ENCODE results near the gene AP1M2. TPM values are rescaled to one million over a fixed set of nuclear protein-coding genes. Genes with fewer than 3 reads are reported as not detected.
"Not testable (repeated sequence)": the region's sequence is repeated elsewhere in the genome, so short reads cannot be mapped to it uniquely, and the experiment has no call there.

The AP1M2 gene
- total and polyA plus RNA-seq, 2 donors from 2014 or later = 74.1 to 232 TPM

GRCh38 chr19:10552510-10553053, 34.5 kb downstream of the AP1M2 start:
- H3K36me3 ChIP-seq (ENCODE audit: control insufficient read depth in 2 of 3, insufficient read depth in 3 of 3, low read length in 3 of 3) = peaks cover 0 to 54% (median 25%) of the 10 kb centered on the region in 3 donors
- H3K9me3 ChIP-seq (ENCODE audit: control insufficient read depth in 2 of 3, insufficient read depth in 1 of 3, low read length in 3 of 3) = no peaks in the 10 kb centered on the region
- H3K27ac ChIP-seq (ENCODE audit: low read depth in 2 of 2, low read length in 2 of 2) = no peak overlapping the region
- intact Hi-C loops (cut with DNase I) = no loop called here
- no peak overlapping the region for H3K4me3 ChIP-seq (ENCODE audit: low read length in 3 of 3)
- FAIRE-seq (no peak), DNase-seq (no peak)
- H3K9ac ChIP-seq (ENCODE audit: low read length in 3 of 3) = no peak overlapping the region
- H3K27me3 ChIP-seq (ENCODE audit: control insufficient read depth, insufficient read depth, low read length) = no peaks in the 10 kb centered on the region
- TF ChIP-seq, protein P1, sequence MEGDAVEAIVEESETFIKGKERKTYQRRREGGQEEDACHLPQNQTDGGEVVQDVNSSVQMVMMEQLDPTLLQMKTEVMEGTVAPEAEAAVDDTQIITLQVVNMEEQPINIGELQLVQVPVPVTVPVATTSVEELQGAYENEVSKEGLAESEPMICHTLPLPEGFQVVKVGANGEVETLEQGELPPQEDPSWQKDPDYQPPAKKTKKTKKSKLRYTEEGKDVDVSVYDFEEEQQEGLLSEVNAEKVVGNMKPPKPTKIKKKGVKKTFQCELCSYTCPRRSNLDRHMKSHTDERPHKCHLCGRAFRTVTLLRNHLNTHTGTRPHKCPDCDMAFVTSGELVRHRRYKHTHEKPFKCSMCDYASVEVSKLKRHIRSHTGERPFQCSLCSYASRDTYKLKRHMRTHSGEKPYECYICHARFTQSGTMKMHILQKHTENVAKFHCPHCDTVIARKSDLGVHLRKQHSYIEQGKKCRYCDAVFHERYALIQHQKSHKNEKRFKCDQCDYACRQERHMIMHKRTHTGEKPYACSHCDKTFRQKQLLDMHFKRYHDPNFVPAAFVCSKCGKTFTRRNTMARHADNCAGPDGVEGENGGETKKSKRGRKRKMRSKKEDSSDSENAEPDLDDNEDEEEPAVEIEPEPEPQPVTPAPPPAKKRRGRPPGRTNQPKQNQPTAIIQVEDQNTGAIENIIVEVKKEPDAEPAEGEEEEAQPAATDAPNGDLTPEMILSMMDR (IDR thresholded peaks at IDR 0.05; ENCODE audit: borderline replicate concordance, extremely low read depth, insufficient read depth) = no peak
- H3K4me1 ChIP-seq (ENCODE audit: control insufficient read depth in 2 of 3, insufficient read depth in 2 of 3, low read depth in 1 of 3, low read length in 3 of 3) = no peaks in the 10 kb centered on the region

- no peak overlapping the region for H3K4me3 ChIP-seq (ENCODE audit: low read length in 3 of 3)
- no peak overlapping the region for H3K9ac ChIP-seq (ENCODE audit: low read length in 3 of 3)
- H3K9me3 ChIP-seq (ENCODE audit: control insufficient read depth in 2 of 3, insufficient read depth in 1 of 3, low read length in 3 of 3) = no peaks in the 10 kb centered on the region
- FAIRE-seq (no peak), DNase-seq (no peak)
- TF ChIP-seq, protein P1 (IDR thresholded peaks at IDR 0.05; ENCODE audit: borderline replicate concordance, extremely low read depth, insufficient read depth) = no peak
- H3K27me3 ChIP-seq (ENCODE audit: control insufficient read depth, insufficient read depth, low read length) = no peaks in the 10 kb centered on the region
- H3K27ac ChIP-seq (ENCODE audit: low read depth in 2 of 2, low read length in 2 of 2) = no peak overlapping the region
- peaks cover 0 to 57% (median 31%) of the 10 kb centered on the region in 3 donors for H3K36me3 ChIP-seq (ENCODE audit: control insufficient read depth in 2 of 3, insufficient read depth in 3 of 3, low read length in 3 of 3)
- H3K4me1 ChIP-seq (ENCODE audit: control insufficient read depth in 2 of 3, insufficient read depth in 2 of 3, low read depth in 1 of 3, low read length in 3 of 3) = no peaks in the 10 kb centered on the region
- intact Hi-C loops (cut with DNase I) = no loop called here
Observed at GRCh38 chr19:10551698-10552301, 35.3 kb downstream of the AP1M2 start.

- H3K4me1 ChIP-seq (ENCODE audit: control insufficient read depth in 2 of 3, insufficient read depth in 2 of 3, low read depth in 1 of 3, low read length in 3 of 3); intact Hi-C loops (cut with DNase I); H3K27me3 ChIP-seq (ENCODE audit: control insufficient read depth, insufficient read depth, low read length); H3K27ac ChIP-seq (ENCODE audit: low read depth in 2 of 2, low read length in 2 of 2); H3K4me3 ChIP-seq (ENCODE audit: low read length in 3 of 3); DNase-seq; H3K9me3 ChIP-seq (ENCODE audit: control insufficient read depth in 2 of 3, insufficient read depth in 1 of 3, low read length in 3 of 3); H3K9ac ChIP-seq (ENCODE audit: low read length in 3 of 3); FAIRE-seq: not testable (repeated sequence)
- H3K36me3 ChIP-seq (ENCODE audit: control insufficient read depth in 2 of 3, insufficient read depth in 3 of 3, low read length in 3 of 3) = peaks cover 0 to 58% (median 30%) of the 10 kb centered on the region in 3 donors
Observed at GRCh38 chr19:10551006-10551405, 36.1 kb downstream of the AP1M2 start.

DNA sequence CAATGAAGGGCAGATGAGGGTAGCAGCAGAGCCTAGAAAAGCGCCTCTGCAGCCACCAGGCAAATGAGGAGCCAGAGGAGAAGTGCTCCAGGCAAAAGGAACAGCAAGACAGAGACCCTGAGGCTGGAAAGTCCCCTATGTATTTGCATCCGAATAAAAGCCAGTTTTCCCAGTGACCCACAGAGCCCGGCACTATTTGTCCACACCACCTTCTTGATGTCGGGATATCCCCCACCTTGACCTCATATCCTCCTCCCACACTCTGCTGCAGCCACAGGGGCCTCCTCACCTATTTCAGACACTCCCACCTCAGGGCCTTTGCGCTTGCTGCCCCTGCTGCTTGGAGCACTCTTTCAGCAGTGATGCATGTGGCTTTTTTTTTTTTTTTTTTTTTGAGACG, 36.8 kb downstream of the AP1M2 start:
- Histone ChIP-seq H3K9ac (ENCODE audit: low read length in 3 of 3) (no peak overlapping the region), H3K36me3 (ENCODE audit: control insufficient read depth in 2 of 3, insufficient read depth in 3 of 3, low read length in 3 of 3) (peaks cover 0 to 51% (median 26%) of the 10 kb centered on the region in 3 donors), H3K4me3 (ENCODE audit: low read length in 3 of 3) (no peak overlapping the region), H3K27ac (ENCODE audit: low read depth in 2 of 2, low read length in 2 of 2) (no peak overlapping the region), H3K9me3 (ENCODE audit: control insufficient read depth in 2 of 3, insufficient read depth in 1 of 3, low read length in 3 of 3) (no peaks in the 10 kb centered on the region), H3K4me1 (ENCODE audit: control insufficient read depth in 2 of 3, insufficient read depth in 2 of 3, low read depth in 1 of 3, low read length in 3 of 3) (no peaks in the 10 kb centered on the region), H3K27me3 (ENCODE audit: control insufficient read depth, insufficient read depth, low read length) (no peaks in the 10 kb centered on the region)
- FAIRE-seq (no peak), DNase-seq (no peak)
- intact Hi-C loops (cut with DNase I) = no loop called here
- TF ChIP-seq, protein P1 (IDR thresholded peaks at IDR 0.05; ENCODE audit: borderline replicate concordance, extremely low read depth, insufficient read depth) = no peak
